Neural progenitor cell (in vitro differentiated cells): Measurements from ENCODE around the gene TTC9.

Source experiments
- EZH2 ChIP-seq: fragments of 200-600 bp; sonication (generic); IDR thresholded peaks from 2 replicates; pipeline ENCODE4 v1.6.1; 2017; ENCODE audit warnings: antibody characterized with exemption, mild to moderate bottlenecking, moderate library complexity
- EZH2phosphoT487 ChIP-seq: fragments of 200-600 bp; sonication (generic); IDR thresholded peaks from 2 replicates; pipeline ENCODE4 v1.6.1; 2017; ENCODE audit warnings: antibody characterized with exemption
- TF ChIP-seq, protein P1 (sequence below): fragments of 200-600 bp; sonication (generic); IDR thresholded peaks from 2 replicates; pipeline ENCODE4 v1.5.1; 2017; ENCODE audit warnings: antibody characterized with exemption, mild to moderate bottlenecking

DNA sequence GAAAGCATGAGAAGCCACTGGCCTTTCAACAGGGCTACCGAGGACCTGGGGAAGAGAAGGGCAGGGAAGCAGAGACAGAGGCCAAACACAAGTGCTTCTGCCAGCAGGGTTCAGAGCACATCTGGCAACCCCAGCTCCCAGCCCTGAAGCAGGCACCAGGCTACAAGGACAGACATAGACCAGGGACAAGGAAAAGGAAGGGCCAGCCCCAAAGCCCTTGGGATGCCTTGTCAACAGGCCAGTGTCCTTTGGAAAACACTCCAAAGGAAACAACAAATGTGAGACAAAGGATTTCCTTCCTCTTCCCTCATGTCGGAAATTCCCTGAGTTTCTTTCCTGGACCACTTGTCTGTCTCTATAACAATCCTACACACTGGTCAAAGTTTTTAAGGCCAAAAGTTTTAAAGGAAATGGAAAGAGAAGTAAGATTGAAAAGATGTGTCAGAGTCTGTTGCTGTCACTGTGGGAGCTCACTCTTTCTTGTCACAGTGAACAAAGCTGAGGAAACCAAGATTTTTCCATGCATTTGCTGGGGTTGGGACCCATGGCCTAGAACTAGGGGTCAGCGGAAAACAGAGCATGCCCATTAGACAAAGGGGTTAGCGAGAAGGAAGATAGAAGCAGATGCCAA, 59.4 kb downstream of the TTC9 start:
- TF ChIP-seq, protein P1, sequence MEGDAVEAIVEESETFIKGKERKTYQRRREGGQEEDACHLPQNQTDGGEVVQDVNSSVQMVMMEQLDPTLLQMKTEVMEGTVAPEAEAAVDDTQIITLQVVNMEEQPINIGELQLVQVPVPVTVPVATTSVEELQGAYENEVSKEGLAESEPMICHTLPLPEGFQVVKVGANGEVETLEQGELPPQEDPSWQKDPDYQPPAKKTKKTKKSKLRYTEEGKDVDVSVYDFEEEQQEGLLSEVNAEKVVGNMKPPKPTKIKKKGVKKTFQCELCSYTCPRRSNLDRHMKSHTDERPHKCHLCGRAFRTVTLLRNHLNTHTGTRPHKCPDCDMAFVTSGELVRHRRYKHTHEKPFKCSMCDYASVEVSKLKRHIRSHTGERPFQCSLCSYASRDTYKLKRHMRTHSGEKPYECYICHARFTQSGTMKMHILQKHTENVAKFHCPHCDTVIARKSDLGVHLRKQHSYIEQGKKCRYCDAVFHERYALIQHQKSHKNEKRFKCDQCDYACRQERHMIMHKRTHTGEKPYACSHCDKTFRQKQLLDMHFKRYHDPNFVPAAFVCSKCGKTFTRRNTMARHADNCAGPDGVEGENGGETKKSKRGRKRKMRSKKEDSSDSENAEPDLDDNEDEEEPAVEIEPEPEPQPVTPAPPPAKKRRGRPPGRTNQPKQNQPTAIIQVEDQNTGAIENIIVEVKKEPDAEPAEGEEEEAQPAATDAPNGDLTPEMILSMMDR: no peak
- TF ChIP-seq EZH2 (no peak), EZH2phosphoT487 (no peak)
